Measurements from ENCODE around the gene DENND4C. TPM values are rescaled to one million over a fixed set of nuclear protein-coding genes. Genes with fewer than 3 reads are reported as not detected.

The DENND4C gene
- total RNA-seq, 1 experiment from 2014 or later = 29.5 TPM

GRCh38 chr9:19375538-19375937, 145.0 kb downstream of the DENND4C start:
- Histone ChIP-seq H3K79me2 (ENCODE audit: low read depth) (peaks cover 36% of the 10 kb centered on the region), H3K9me3 (ENCODE audit: insufficient read depth, low read depth) (no peaks in the 10 kb centered on the region), H4K20me1 (ENCODE audit: insufficient read depth) (peaks cover 37% of the 10 kb centered on the region), H3K4me2 (no peak overlapping the region), H2AFZ (no peak overlapping the region), H3F3A (ENCODE audit: insufficient read depth, low read depth) (peaks cover 90% of the 10 kb centered on the region), H3K9me2 (ENCODE audit: insufficient read depth) (no peaks in the 10 kb centered on the region), H3K4me1 (replicated peaks; ENCODE audit: insufficient read depth) (peaks cover 16% of the 10 kb centered on the region), H3K36me3 (ENCODE audit: low read depth) (peaks cover 59% of the 10 kb centered on the region), H3K27ac (peak overlapping the region; percentile 29), H3K27me3 (ENCODE audit: insufficient read depth, low read depth) (no peaks in the 10 kb centered on the region), H3K4me3 (no peak overlapping the region)
- ChIA-PET CTCF (no interaction called here), POLR2A (ENCODE audit: unreplicated experiment) (interaction anchor here (0.6 to 0.7 kb wide), 2 partner anchors 150 to 208 kb away, joined by 3 to 5 read pairs; no protein-coding TSS in a partner anchor)
- no TSS peak for BruUV-seq (replicated peaks)
- no peak for DNase-seq
- TF ChIP-seq EZH2 (IDR thresholded peaks at IDR 0.05; ENCODE audit: low read depth) (no peak), CTCF (conservative IDR thresholded peaks at IDR 0.05) (no peak)
- intact Hi-C loops (cut with micrococcal nuclease; ENCODE audit: unreplicated experiment) = no loop called here

GRCh38 chr9:19376931-19377330, 146.4 kb downstream of the DENND4C start:
- Histone ChIP-seq H3K36me3 (ENCODE audit: low read depth) (peaks cover 59% of the 10 kb centered on the region), H3K9me3 (ENCODE audit: insufficient read depth, low read depth) (no peaks in the 10 kb centered on the region), H3K4me1 (replicated peaks; ENCODE audit: insufficient read depth) (peaks cover 28% of the 10 kb centered on the region), H3K27me3 (ENCODE audit: insufficient read depth, low read depth) (no peaks in the 10 kb centered on the region), H3K27ac (peak overlapping the region; percentile 94; the same call in 1 of the 2 replicates), H3K9me2 (ENCODE audit: insufficient read depth) (no peaks in the 10 kb centered on the region), H4K20me1 (ENCODE audit: insufficient read depth) (peaks cover 37% of the 10 kb centered on the region), H3K4me3 (peak overlapping the region; percentile 98; the same call in 1 of the 2 replicates), H2AFZ (no peak overlapping the region), H3F3A (ENCODE audit: insufficient read depth, low read depth) (peaks cover 77% of the 10 kb centered on the region), H3K4me2 (peak overlapping the region; percentile 87), H3K79me2 (ENCODE audit: low read depth) (peaks cover 42% of the 10 kb centered on the region)
- POLR2A ChIA-PET (ENCODE audit: unreplicated experiment) = no interaction called here
- BruUV-seq (replicated peaks) = no TSS peak
- CTCF ChIA-PET = no interaction called here
- intact Hi-C loops (cut with micrococcal nuclease; ENCODE audit: unreplicated experiment) = no loop called here
- DNase-seq = no peak
- TF ChIP-seq CTCF (conservative IDR thresholded peaks at IDR 0.05) = no peak
- no peak for TF ChIP-seq EZH2 (IDR thresholded peaks at IDR 0.05; ENCODE audit: low read depth)

- Histone ChIP-seq H3K27me3 (ENCODE audit: insufficient read depth, low read depth) (no peaks in the 10 kb centered on the region), H3K4me3 (peak overlapping the region; percentile 98)
Measured at GRCh38 chr9:19378164-19378563, 147.7 kb downstream of the DENND4C start.

More at GRCh38 chr9:19378164-19378563, 147.7 kb downstream of the DENND4C start:
- H3F3A ChIP-seq (ENCODE audit: insufficient read depth, low read depth) = peaks cover 65% of the 10 kb centered on the region
- no peak overlapping the region for H2AFZ ChIP-seq
- no peaks in the 10 kb centered on the region for H3K9me2 ChIP-seq (ENCODE audit: insufficient read depth)
- CTCF ChIA-PET = no interaction called here
- H3K9me3 ChIP-seq (ENCODE audit: insufficient read depth, low read depth) = no peaks in the 10 kb centered on the region
- peaks cover 42% of the 10 kb centered on the region for H3K79me2 ChIP-seq (ENCODE audit: low read depth)
- H3K27ac ChIP-seq = peak overlapping the region; percentile 94
- H3K4me1 ChIP-seq (replicated peaks; ENCODE audit: insufficient read depth) = peaks cover 28% of the 10 kb centered on the region
- POLR2A ChIA-PET (ENCODE audit: unreplicated experiment) = no interaction called here
- intact Hi-C loops (cut with micrococcal nuclease; ENCODE audit: unreplicated experiment) = no loop called here
- no peak for DNase-seq
- peaks cover 37% of the 10 kb centered on the region for H4K20me1 ChIP-seq (ENCODE audit: insufficient read depth)
- TF ChIP-seq EZH2 (IDR thresholded peaks at IDR 0.05; ENCODE audit: low read depth) (no peak), CTCF (conservative IDR thresholded peaks at IDR 0.05) (no peak)
- peak overlapping the region; percentile 87 for H3K4me2 ChIP-seq
- H3K36me3 ChIP-seq (ENCODE audit: low read depth) = peaks cover 56% of the 10 kb centered on the region
- BruUV-seq (replicated peaks) = no TSS peak

Data from PC-9 (cell line).